CD4-positive, alpha-beta T cell (primary cell): ENCODE data around the gene PLOD1. TPM values are rescaled to one million over a fixed set of nuclear protein-coding genes. Genes with fewer than 3 reads are reported as not detected.

Experiments
- ATAC-seq: fragments of 200-7000 bp; cut with Tn5 transposase; one replicate; pipeline ENCODE4 v1.10.0; 2022; ENCODE audit warnings: mild to moderate bottlenecking; ENCODE audit not compliant: poor library complexity
- CTCF ChIA-PET: fragments of 350-600 bp; sonication (Branson Sonifier 250); formaldehyde crosslinking; loops from one replicate; lab custom pipeline; 2021; ENCODE audit warnings: antibody characterized with exemption, inconsistent platforms; lab: Charles Lee
- POLR2A ChIA-PET: fragments of 350-600 bp; sonication (Branson Sonifier 250); formaldehyde crosslinking; loops from one replicate; lab custom pipeline; 2021; ENCODE audit warnings: antibody characterized with exemption, inconsistent platforms; lab: Charles Lee
- DNase-seq, 14 experiments: peaks; one replicate each; pipeline ENCODE4 v3.0.0-alpha.2; 2013 to 2020; ENCODE audit warnings: mixed read lengths in 2 of 14
- H3K27ac ChIP-seq, 2 donors: one replicate each; pipeline versions ENCODE4 v1.5.1 to v1.7.0; 2013; ENCODE audit warnings: low read length in 2 of 2, low read depth in 1 of 2, mild to moderate bottlenecking in 1 of 2
- H3K27me3 ChIP-seq, 2 experiments: 1 replicate in 1 of 2; 2 replicates in 1 of 2; pipeline versions ENCODE4 v1.6.1 to v1.7.0; 2013; ENCODE audit warnings: low read length in 2 of 2, control low read depth in 1 of 2, mild to moderate bottlenecking in 1 of 2, moderate library complexity in 1 of 2; ENCODE audit not compliant: insufficient read depth in 2 of 2, control insufficient read depth in 1 of 2
- H3K36me3 ChIP-seq: one replicate; pipeline ENCODE4 v1.6.1; 2013; ENCODE audit warnings: low read length, control low read depth; ENCODE audit not compliant: insufficient read depth
- H3K4me1 ChIP-seq: one replicate; pipeline ENCODE4 v1.6.1; 2013; ENCODE audit warnings: low read length, control low read depth; ENCODE audit not compliant: insufficient read depth
- H3K4me3 ChIP-seq: one replicate; pipeline ENCODE4 v1.5.1; 2013; ENCODE audit warnings: mild to moderate bottlenecking, low read length, moderate library complexity
- H3K9me3 ChIP-seq, 2 experiments: 1 replicate in 1 of 2; 2 replicates in 1 of 2; pipeline versions ENCODE4 v1.6.1 to v1.7.0; 2013; ENCODE audit warnings: low read length in 2 of 2, mild to moderate bottlenecking in 2 of 2, control low read depth in 1 of 2, moderate library complexity in 1 of 2; ENCODE audit not compliant: control insufficient read depth in 1 of 2, insufficient read depth in 1 of 2
- H3K27ac Mint-ChIP-seq: one replicate; pipeline ENCODE4 v1.8.0; 2020; ENCODE audit warnings: mixed read lengths
- H3K27me3 Mint-ChIP-seq: one replicate; pipeline ENCODE4 v1.8.0; 2021; ENCODE audit warnings: mixed read lengths
- H3K36me3 Mint-ChIP-seq: one replicate; pipeline ENCODE4 v1.8.0; 2021; ENCODE audit warnings: low read depth, mixed read lengths
- H3K4me1 Mint-ChIP-seq: one replicate; pipeline ENCODE4 v1.8.0; 2021; ENCODE audit warnings: low read depth, mixed read lengths
- H3K4me3 Mint-ChIP-seq: one replicate; pipeline ENCODE4 v1.8.0; 2020; ENCODE audit warnings: mild to moderate bottlenecking, mixed read lengths
- H3K9me3 Mint-ChIP-seq: one replicate; pipeline ENCODE4 v1.8.0; 2020; ENCODE audit warnings: mixed read lengths
- intact Hi-C, 2 experiments: fragments of 100-400 bp; cut with DNase I in 1 of 2; cut with micrococcal nuclease in 1 of 2; formaldehyde crosslinking; loops; one replicate each; pipeline versions ENCODE4 v1.15.1 to v1.9.0; 2023 to 2025; cut with DNase I, micrococcal nuclease
- total RNA-seq, 174 experiments: library from RNA in 2 of 174; stranded (reverse) in 2 of 174; gene quantifications; one replicate each; pipeline ENCODE4 v1.2.3 and lab custom pipeline; 2021 to 2026
- TF ChIP-seq, protein P1 (sequence below): fragments of 200-600 bp; IDR thresholded peaks from one replicate; pipeline ENCODE4 v1.8.0; 2022; ENCODE audit warnings: antibody characterized with exemption, mild to moderate bottlenecking

PLOD1 gene
- total RNA-seq, 2 experiments from 2014 or later: 1.6 to 1.8 TPM

GRCh38 chr1:11946647-11947046 lies 12.1 kb downstream of the PLOD1 start:
- TF ChIP-seq, protein P1, sequence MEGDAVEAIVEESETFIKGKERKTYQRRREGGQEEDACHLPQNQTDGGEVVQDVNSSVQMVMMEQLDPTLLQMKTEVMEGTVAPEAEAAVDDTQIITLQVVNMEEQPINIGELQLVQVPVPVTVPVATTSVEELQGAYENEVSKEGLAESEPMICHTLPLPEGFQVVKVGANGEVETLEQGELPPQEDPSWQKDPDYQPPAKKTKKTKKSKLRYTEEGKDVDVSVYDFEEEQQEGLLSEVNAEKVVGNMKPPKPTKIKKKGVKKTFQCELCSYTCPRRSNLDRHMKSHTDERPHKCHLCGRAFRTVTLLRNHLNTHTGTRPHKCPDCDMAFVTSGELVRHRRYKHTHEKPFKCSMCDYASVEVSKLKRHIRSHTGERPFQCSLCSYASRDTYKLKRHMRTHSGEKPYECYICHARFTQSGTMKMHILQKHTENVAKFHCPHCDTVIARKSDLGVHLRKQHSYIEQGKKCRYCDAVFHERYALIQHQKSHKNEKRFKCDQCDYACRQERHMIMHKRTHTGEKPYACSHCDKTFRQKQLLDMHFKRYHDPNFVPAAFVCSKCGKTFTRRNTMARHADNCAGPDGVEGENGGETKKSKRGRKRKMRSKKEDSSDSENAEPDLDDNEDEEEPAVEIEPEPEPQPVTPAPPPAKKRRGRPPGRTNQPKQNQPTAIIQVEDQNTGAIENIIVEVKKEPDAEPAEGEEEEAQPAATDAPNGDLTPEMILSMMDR: no peak
- no peaks in the 10 kb centered on the region for H3K27me3 ChIP-seq
- POLR2A ChIA-PET: no interaction called here

DNA sequence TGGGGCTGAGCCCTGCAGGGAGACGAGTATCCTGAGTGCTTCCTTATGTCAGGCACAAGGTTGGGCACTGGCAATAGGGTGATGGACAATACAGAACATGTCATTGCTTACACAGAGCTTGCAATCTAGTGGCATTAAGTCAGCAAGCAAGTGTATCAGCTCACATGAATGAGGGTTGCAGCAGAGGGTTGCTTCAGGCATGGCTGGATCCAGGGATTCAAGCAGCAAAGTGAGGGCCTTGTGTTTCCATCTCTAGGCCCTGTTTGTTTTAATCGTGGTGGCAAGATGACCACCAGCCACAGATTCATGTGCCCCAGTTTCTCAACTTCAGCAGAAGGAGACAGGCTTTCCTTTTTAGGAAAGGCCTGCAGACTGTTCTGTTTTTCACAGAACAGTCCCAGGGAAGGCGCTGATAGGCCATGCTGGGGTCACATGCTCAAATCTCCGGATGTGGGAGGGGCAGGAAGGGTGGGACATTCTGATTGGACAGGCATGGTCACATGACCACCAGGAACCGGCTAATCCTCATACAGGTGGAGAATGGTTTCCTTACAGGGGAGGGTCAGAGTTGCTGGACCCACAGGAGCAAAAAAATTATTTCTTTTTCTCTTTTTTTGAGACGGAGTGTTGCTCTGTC lies 14.4 kb downstream of the PLOD1 start:
- H3K4me1 ChIP-seq: no peaks in the 10 kb centered on the region
- no peaks in the 10 kb centered on the region for H3K9me3 ChIP-seq
- ChIA-PET POLR2A (no interaction called here), CTCF (no interaction called here)
- TF ChIP-seq, protein P1: no peak
- Mint-ChIP-seq H3K4me1 (no peaks in the 10 kb centered on the region), H3K36me3 (no peaks in the 10 kb centered on the region), H3K9me3 (no peaks in the 10 kb centered on the region), H3K27ac (no peak overlapping the region), H3K27me3 (no peaks in the 10 kb centered on the region), H3K4me3 (no peak overlapping the region)
- intact Hi-C loops: no loop called here
- DNase-seq: no peak
- no peaks in the 10 kb centered on the region for H3K36me3 ChIP-seq
- H3K4me3 ChIP-seq: no peak overlapping the region
- ATAC-seq: no peak
- H3K27ac ChIP-seq: no peak overlapping the region
- H3K27me3 ChIP-seq: no peaks in the 10 kb centered on the region

More at GRCh38 chr1:11946647-11947046, 12.1 kb downstream of the PLOD1 start:
- no peak overlapping the region for H3K4me3 ChIP-seq
- Mint-ChIP-seq H3K27me3 (no peaks in the 10 kb centered on the region), H3K9me3 (no peaks in the 10 kb centered on the region), H3K27ac (no peak overlapping the region), H3K36me3 (no peaks in the 10 kb centered on the region), H3K4me1 (no peaks in the 10 kb centered on the region), H3K4me3 (no peak overlapping the region)
- no peaks in the 10 kb centered on the region for H3K36me3 ChIP-seq
- CTCF ChIA-PET: no interaction called here
- no peak overlapping the region for H3K27ac ChIP-seq
- intact Hi-C loops: no loop called here
- no peaks in the 10 kb centered on the region for H3K4me1 ChIP-seq
- no peak for DNase-seq
- ATAC-seq: no peak
- H3K9me3 ChIP-seq: no peaks in the 10 kb centered on the region

GRCh38 chr1:11951901-11952300 lies 17.4 kb downstream of the PLOD1 start:
- Histone ChIP-seq H3K36me3 (no peaks in the 10 kb centered on the region), H3K27ac (no peak overlapping the region), H3K27me3 (no peaks in the 10 kb centered on the region), H3K4me1 (no peaks in the 10 kb centered on the region), H3K9me3 (no peaks in the 10 kb centered on the region), H3K4me3 (no peak overlapping the region)
- H3K27ac Mint-ChIP-seq: no peak overlapping the region
- H3K27me3 Mint-ChIP-seq: no peaks in the 10 kb centered on the region
- no peak for DNase-seq
- H3K36me3 Mint-ChIP-seq: no peaks in the 10 kb centered on the region
- intact Hi-C loops: no loop called here
- ChIA-PET POLR2A (no interaction called here), CTCF (no interaction called here)
- no peaks in the 10 kb centered on the region for H3K4me1 Mint-ChIP-seq
- H3K4me3 Mint-ChIP-seq: no peak overlapping the region
- no peak for ATAC-seq
- no peaks in the 10 kb centered on the region for H3K9me3 Mint-ChIP-seq
- TF ChIP-seq, protein P1: no peak
